MCF 10A (cell line): ENCODE measurements around the gene CYP4B1. TPM values are rescaled to one million over a fixed set of nuclear protein-coding genes. Genes with fewer than 3 reads are reported as not detected.
"Not testable (repeated sequence)": the region's sequence is repeated elsewhere in the genome, so short reads cannot be mapped to it uniquely, and the experiment has no call there.

Experiments used
- BruUV-seq: library from RNA; stranded (reverse); fragments of 400-500 nt; replicated peaks from 2 replicates; lab custom pipeline; 2021; lab: Mats Ljungman, UMichigan
- CTCF ChIA-PET: fragments of 300-600 bp; sonication (Branson Sonifier 250); formaldehyde crosslinking; extraction: SDS; loops from one replicate; lab custom pipeline; 2021; ENCODE audit warnings: antibody characterized with exemption, inconsistent platforms; lab: Yijun Ruan, JAX
- POLR2A ChIA-PET: fragments of 300-600, 350-650 bp; sonication (Branson Sonifier 250); formaldehyde crosslinking; extraction: SDS; loops from one replicate; lab custom pipeline; 2020; ENCODE audit warnings: antibody characterized with exemption, inconsistent platforms; lab: Yijun Ruan, JAX
- DNase-seq: peaks from one replicate; pipeline ENCODE4 v3.0.0-alpha.2; 2018; ENCODE audit not compliant: unreplicated experiment
- H3K27ac Mint-ChIP-seq: one replicate; pipeline ENCODE4 v1.8.0; 2022; ENCODE audit warnings: mild to moderate bottlenecking, low read depth, mixed read lengths; ENCODE audit not compliant: unreplicated experiment
- H3K27me3 Mint-ChIP-seq: one replicate; pipeline ENCODE4 v1.8.0; 2022; ENCODE audit warnings: mixed read lengths; ENCODE audit not compliant: insufficient read depth, unreplicated experiment
- H3K36me3 Mint-ChIP-seq: one replicate; pipeline ENCODE4 v1.8.0; 2022; ENCODE audit warnings: mild to moderate bottlenecking, moderate library complexity, mixed read lengths; ENCODE audit not compliant: insufficient read depth, unreplicated experiment
- H3K4me1 Mint-ChIP-seq: one replicate; pipeline ENCODE4 v1.8.0; 2022; ENCODE audit warnings: mixed read lengths; ENCODE audit not compliant: insufficient read depth, unreplicated experiment
- H3K4me3 Mint-ChIP-seq: one replicate; pipeline ENCODE4 v1.8.0; 2022; ENCODE audit warnings: mild to moderate bottlenecking, moderate library complexity, mixed read lengths; ENCODE audit not compliant: unreplicated experiment
- H3K9me3 Mint-ChIP-seq: one replicate; pipeline ENCODE4 v1.8.0; 2022; ENCODE audit warnings: mixed read lengths; ENCODE audit not compliant: unreplicated experiment
- intact Hi-C: fragments of 100-400 bp; cut with micrococcal nuclease; formaldehyde crosslinking; loops from 2 replicates; pipeline ENCODE4 v1.14.1; 2022
- total RNA-seq: library from RNA; stranded (reverse); gene quantifications from 2 replicates; pipeline ENCODE4 v1.2.3, GENCODE V29; 2022
- TF ChIP-seq, protein P1 (sequence below): fragments of 200-600 bp; IDR thresholded peaks from one replicate; pipeline ENCODE4 v1.8.0; 2022; ENCODE audit warnings: antibody characterized with exemption, mild to moderate bottlenecking; ENCODE audit not compliant: unreplicated experiment

The CYP4B1 gene
- total RNA-seq, 1 experiment from 2014 or later, result 10.1 TPM

DNA sequence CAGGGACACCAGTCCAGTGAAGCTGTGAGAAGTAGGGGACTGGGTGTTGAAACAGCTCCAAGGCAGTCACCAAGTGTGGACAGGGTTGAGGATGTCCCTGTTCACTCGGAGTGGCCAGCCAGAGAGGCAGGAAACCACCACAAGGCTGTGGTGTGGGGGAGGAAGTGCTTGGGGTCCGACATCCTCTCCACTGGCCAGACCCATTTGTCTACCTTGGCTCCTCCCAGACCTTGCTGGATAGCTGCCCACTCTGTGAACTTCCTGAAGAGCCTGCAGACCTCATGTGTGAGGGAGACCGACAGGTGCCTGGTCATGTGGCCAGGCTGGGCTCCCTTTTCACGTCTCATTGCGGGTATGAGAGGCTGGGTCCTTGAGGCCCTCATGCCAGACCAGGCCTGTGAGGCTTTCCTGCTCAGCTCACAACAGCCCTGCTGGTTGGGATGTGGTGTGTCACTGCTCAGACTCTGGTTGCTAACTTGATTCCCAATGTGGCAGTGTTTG lies 21.8 kb downstream of the CYP4B1 start:
- POLR2A ChIA-PET, result interaction anchor here (0.6 kb wide), 1 partner anchor 543 kb away, joined by 3 read pairs; no protein-coding TSS in a partner anchor
- TF ChIP-seq, protein P1, sequence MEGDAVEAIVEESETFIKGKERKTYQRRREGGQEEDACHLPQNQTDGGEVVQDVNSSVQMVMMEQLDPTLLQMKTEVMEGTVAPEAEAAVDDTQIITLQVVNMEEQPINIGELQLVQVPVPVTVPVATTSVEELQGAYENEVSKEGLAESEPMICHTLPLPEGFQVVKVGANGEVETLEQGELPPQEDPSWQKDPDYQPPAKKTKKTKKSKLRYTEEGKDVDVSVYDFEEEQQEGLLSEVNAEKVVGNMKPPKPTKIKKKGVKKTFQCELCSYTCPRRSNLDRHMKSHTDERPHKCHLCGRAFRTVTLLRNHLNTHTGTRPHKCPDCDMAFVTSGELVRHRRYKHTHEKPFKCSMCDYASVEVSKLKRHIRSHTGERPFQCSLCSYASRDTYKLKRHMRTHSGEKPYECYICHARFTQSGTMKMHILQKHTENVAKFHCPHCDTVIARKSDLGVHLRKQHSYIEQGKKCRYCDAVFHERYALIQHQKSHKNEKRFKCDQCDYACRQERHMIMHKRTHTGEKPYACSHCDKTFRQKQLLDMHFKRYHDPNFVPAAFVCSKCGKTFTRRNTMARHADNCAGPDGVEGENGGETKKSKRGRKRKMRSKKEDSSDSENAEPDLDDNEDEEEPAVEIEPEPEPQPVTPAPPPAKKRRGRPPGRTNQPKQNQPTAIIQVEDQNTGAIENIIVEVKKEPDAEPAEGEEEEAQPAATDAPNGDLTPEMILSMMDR, result no peak
- BruUV-seq, result no TSS peak
- Mint-ChIP-seq H3K9me3 (no peaks in the 10 kb centered on the region), H3K4me1 (no peaks in the 10 kb centered on the region), H3K36me3 (peaks cover 22% of the 10 kb centered on the region), H3K27me3 (no peaks in the 10 kb centered on the region), H3K27ac (no peak overlapping the region), H3K4me3 (no peak overlapping the region)
- CTCF ChIA-PET, result no interaction called here
- intact Hi-C loops, result no loop called here
- DNase-seq, result no peak

DNA sequence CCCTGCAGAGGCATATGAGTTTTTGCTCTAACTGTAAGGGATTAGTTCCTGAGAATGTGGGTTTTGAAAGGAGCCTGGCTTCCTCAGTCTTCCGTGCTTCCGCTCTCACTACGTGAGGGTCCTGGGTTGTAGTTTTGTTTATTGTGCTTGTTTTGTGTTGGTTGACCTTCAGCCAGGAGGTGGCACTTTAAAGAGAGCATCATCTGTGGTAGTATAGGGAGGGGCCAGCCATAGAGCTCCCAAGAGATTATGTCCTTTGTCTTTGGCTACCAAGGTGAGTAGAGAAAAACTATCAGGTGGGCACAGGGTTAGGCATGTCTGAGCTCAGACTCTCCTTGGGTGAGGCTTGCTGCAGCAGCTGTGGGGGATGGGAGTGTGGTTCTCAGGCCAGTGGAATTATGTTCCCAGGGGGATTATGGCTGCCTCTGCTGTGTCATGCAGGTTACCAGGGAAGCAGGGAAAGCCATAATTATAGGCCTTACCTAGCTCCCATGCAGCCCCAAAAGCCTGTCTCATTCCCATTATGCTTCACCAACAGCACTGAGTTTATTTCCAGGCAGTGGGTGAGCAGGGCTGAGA lies 23.5 kb downstream of the CYP4B1 start:
- Mint-ChIP-seq H3K4me3 (no peak overlapping the region), H3K27me3 (no peaks in the 10 kb centered on the region), H3K4me1 (no peaks in the 10 kb centered on the region), H3K9me3 (no peaks in the 10 kb centered on the region), H3K36me3 (peaks cover 13% of the 10 kb centered on the region), H3K27ac (no peak overlapping the region)
- TF ChIP-seq, protein P1, result no peak
- CTCF ChIA-PET, result no interaction called here
- no peak for DNase-seq
- intact Hi-C loops, result no loop called here
- no TSS peak for BruUV-seq
- POLR2A ChIA-PET, result interaction anchor here (0.7 to 1.2 kb wide), 2 partner anchors 10 to 60 kb away, joined by 4 read pairs; no protein-coding TSS in a partner anchor

DNA sequence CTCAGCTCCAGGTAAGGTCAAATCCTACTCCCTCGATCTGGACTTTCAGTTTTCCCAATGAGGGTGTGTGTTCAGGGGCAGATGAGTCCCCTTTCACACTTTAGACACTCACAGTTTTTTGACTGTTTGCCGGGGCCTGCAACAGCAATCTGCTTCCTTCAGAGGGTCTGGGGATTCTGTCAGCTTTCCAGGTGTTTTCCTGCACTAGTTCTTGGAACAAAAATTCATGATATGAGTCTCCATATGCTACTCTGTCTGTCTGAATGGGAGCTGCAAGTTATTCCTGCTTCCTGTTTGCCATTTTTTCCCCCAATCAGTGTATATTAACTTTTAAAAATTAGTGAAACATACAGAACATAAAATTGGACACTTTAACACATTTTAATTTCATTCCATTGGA lies 24.3 kb downstream of the CYP4B1 start:
- H3K9me3 Mint-ChIP-seq, result no peaks in the 10 kb centered on the region
- no peaks in the 10 kb centered on the region for H3K4me1 Mint-ChIP-seq
- H3K36me3 Mint-ChIP-seq, result peaks cover 8% of the 10 kb centered on the region
- CTCF ChIA-PET, result interaction anchor here (0.7 to 1.2 kb wide), 2 partner anchors 76 to 681 kb away, joined by 4 read pairs; no protein-coding TSS in a partner anchor
- TF ChIP-seq, protein P1, result no peak
- no peak for DNase-seq
- intact Hi-C loops, result no loop called here
- no peaks in the 10 kb centered on the region for H3K27me3 Mint-ChIP-seq
- POLR2A ChIA-PET, result interaction anchor here (1.2 to 1.4 kb wide), 2 partner anchors 11 to 66 kb away, joined by 3 to 4 read pairs; no protein-coding TSS in a partner anchor
- H3K27ac Mint-ChIP-seq, result no peak overlapping the region
- no peak overlapping the region for H3K4me3 Mint-ChIP-seq
- no TSS peak for BruUV-seq

DNA sequence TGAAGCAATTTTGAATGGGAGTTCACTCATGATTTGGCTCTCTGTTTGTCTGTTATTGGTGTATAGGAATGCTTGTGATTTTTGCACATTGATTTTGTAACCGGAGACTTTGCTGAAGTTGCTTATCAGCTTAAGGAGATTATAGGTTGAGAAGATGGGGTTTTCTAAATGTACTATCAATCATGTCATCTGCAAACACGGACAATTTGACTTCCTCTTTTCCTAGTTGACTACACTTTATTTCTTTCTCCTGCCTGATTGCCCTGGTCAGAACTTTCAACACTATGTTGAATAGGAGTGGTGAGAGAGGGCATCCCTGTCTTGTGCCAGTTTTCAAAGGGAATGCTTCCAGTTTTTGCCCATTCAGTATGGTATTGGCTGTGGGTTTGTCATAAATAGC lies 28.0 kb downstream of the CYP4B1 start:
- BruUV-seq, intact Hi-C loops, H3K27ac Mint-ChIP-seq, POLR2A ChIA-PET, CTCF ChIA-PET, H3K4me1 Mint-ChIP-seq, H3K27me3 Mint-ChIP-seq, H3K4me3 Mint-ChIP-seq, DNase-seq, H3K36me3 Mint-ChIP-seq, H3K9me3 Mint-ChIP-seq: not testable (repeated sequence)
